Astrocyte (in vitro differentiated cells and primary cell): ENCODE measurements around the gene ACAA2. TPM values are rescaled to one million over a fixed set of nuclear protein-coding genes. Genes with fewer than 3 reads are reported as not detected.

Experiments used
- DNase-seq: peaks from one replicate; pipeline ENCODE4 v3.0.0-alpha.2; 2010; ENCODE audit warnings: low read depth
- FAIRE-seq: peaks from 2 replicates; lab custom pipeline; 2011; peaks lifted over from hg19 to GRCh38; lab: Jason Lieb, UNC
- H2AFZ ChIP-seq: 2 replicates; pipeline ENCODE4 v1.6.0; 2012; ENCODE audit warnings: low read depth, low read length, inconsistent platforms
- H3K27ac ChIP-seq: 2 replicates; pipeline ENCODE4 v1.5.1; 2011; ENCODE audit warnings: low read depth, low read length, inconsistent platforms
- H3K27me3 ChIP-seq: 2 replicates; pipeline ENCODE4 v1.6.0; 2011; ENCODE audit warnings: low read length, inconsistent platforms; ENCODE audit not compliant: insufficient read depth
- H3K36me3 ChIP-seq: 2 replicates; pipeline ENCODE4 v1.5.1; 2011; ENCODE audit warnings: low read length, inconsistent platforms; ENCODE audit not compliant: insufficient read depth
- H3K4me1 ChIP-seq: 2 replicates; pipeline ENCODE4 v1.5.1; 2011; ENCODE audit warnings: low read length, inconsistent platforms; ENCODE audit not compliant: insufficient read depth
- H3K4me2 ChIP-seq: 2 replicates; pipeline ENCODE4 v1.6.0; 2012; ENCODE audit warnings: low read length, inconsistent platforms
- H3K4me3 ChIP-seq: 2 replicates; pipeline ENCODE4 v1.5.1; 2011; ENCODE audit warnings: low read depth, mild to moderate bottlenecking, low read length, inconsistent platforms; ENCODE audit not compliant: insufficient read depth
- H3K79me2 ChIP-seq: 2 replicates; pipeline ENCODE4 v1.6.0; 2012; ENCODE audit warnings: mild to moderate bottlenecking, low read length, inconsistent platforms; ENCODE audit not compliant: insufficient read depth
- H3K9ac ChIP-seq: 2 replicates; pipeline ENCODE4 v1.6.0; 2012; ENCODE audit warnings: mild to moderate bottlenecking, low read length, inconsistent platforms
- H3K9me3 ChIP-seq: 2 replicates; pipeline ENCODE4 v1.5.1; 2012; ENCODE audit warnings: low read depth, mild to moderate bottlenecking, low read length, inconsistent platforms; ENCODE audit not compliant: insufficient read depth
- H4K20me1 ChIP-seq: 2 replicates; pipeline ENCODE4 v1.6.0; 2012; ENCODE audit warnings: low read length, inconsistent platforms; ENCODE audit not compliant: insufficient read depth
- H3K27ac Mint-ChIP-seq: one replicate; pipeline ENCODE4 v1.8.0; 2021; ENCODE audit warnings: mild to moderate bottlenecking, mixed read lengths; ENCODE audit not compliant: unreplicated experiment
- H3K27me3 Mint-ChIP-seq: one replicate; pipeline ENCODE4 v1.8.0; 2021; ENCODE audit warnings: low read depth, mixed read lengths; ENCODE audit not compliant: unreplicated experiment
- H3K36me3 Mint-ChIP-seq: one replicate; pipeline ENCODE4 v1.8.0; 2021; ENCODE audit warnings: low read depth, mixed read lengths; ENCODE audit not compliant: unreplicated experiment
- H3K4me1 Mint-ChIP-seq: one replicate; pipeline ENCODE4 v1.8.0; 2021; ENCODE audit warnings: low read depth, mixed read lengths; ENCODE audit not compliant: unreplicated experiment
- H3K4me3 Mint-ChIP-seq: one replicate; pipeline ENCODE4 v1.8.0; 2021; ENCODE audit warnings: mild to moderate bottlenecking, moderate library complexity, mixed read lengths; ENCODE audit not compliant: unreplicated experiment
- H3K9me3 Mint-ChIP-seq: one replicate; pipeline ENCODE4 v1.8.0; 2021; ENCODE audit warnings: mild to moderate bottlenecking, mixed read lengths; ENCODE audit not compliant: unreplicated experiment
- EZH2 ChIP-seq: IDR thresholded peaks from 2 replicates; pipeline ENCODE4 v1.6.1; 2012; ENCODE audit warnings: mild to moderate bottlenecking, low read length, inconsistent platforms; ENCODE audit not compliant: insufficient read depth
- total RNA-seq: library from RNA; stranded (reverse); gene quantifications from 2 replicates; pipeline ENCODE4 v1.2.1, GENCODE V29; 2021
- TF ChIP-seq, protein P1 (sequence below): IDR thresholded peaks from 2 replicates; pipeline ENCODE4 v1.5.1; 2011; ENCODE audit warnings: low read depth, mild to moderate bottlenecking, inconsistent platforms, low read length, moderate library complexity; ENCODE audit not compliant: insufficient read depth

ACAA2 gene
- total RNA-seq, 1 donor from 2014 or later, result 66.4 TPM

DNA sequence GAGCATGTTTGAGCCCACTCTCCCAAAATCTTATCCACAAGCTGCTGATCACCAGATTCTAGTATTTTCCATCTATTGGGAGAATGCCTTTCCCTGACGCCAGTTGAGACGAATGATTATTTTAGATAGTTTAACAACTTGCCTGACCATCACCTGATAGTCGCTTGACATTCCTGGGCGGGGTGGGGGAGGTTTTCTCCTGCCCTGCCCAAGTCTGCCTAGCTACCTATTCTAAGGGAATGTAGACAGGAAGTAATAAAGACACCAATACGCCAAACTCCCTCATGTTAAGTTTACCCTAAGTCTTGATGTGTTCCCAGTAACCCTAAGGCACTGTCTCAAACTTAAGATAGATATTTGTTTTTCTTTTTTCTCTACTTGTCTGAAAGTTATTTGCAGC lies 4.6 kb upstream of the ACAA2 start:
- Mint-ChIP-seq H3K9me3 (no peaks in the 10 kb centered on the region), H3K36me3 (peaks cover 13% of the 10 kb centered on the region), H3K4me3 (no peak overlapping the region), H3K4me1 (peaks cover 6% of the 10 kb centered on the region), H3K27ac (no peak overlapping the region), H3K27me3 (no peaks in the 10 kb centered on the region)
- DNase-seq (no peak), FAIRE-seq (no peak)
- Histone ChIP-seq H3K27ac (no peak overlapping the region), H3K79me2 (peaks cover 14% of the 10 kb centered on the region), H3K9me3 (no peaks in the 10 kb centered on the region), H3K4me2 (no peak overlapping the region), H4K20me1 (no peaks in the 10 kb centered on the region), H3K36me3 (no peaks in the 10 kb centered on the region), H3K4me3 (no peak overlapping the region), H3K9ac (no peak overlapping the region), H2AFZ (no peak overlapping the region), H3K27me3 (no peaks in the 10 kb centered on the region), H3K4me1 (peaks cover 4% of the 10 kb centered on the region)
- TF ChIP-seq, protein P1, sequence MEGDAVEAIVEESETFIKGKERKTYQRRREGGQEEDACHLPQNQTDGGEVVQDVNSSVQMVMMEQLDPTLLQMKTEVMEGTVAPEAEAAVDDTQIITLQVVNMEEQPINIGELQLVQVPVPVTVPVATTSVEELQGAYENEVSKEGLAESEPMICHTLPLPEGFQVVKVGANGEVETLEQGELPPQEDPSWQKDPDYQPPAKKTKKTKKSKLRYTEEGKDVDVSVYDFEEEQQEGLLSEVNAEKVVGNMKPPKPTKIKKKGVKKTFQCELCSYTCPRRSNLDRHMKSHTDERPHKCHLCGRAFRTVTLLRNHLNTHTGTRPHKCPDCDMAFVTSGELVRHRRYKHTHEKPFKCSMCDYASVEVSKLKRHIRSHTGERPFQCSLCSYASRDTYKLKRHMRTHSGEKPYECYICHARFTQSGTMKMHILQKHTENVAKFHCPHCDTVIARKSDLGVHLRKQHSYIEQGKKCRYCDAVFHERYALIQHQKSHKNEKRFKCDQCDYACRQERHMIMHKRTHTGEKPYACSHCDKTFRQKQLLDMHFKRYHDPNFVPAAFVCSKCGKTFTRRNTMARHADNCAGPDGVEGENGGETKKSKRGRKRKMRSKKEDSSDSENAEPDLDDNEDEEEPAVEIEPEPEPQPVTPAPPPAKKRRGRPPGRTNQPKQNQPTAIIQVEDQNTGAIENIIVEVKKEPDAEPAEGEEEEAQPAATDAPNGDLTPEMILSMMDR, result no peak
- TF ChIP-seq EZH2, result no peak

DNA sequence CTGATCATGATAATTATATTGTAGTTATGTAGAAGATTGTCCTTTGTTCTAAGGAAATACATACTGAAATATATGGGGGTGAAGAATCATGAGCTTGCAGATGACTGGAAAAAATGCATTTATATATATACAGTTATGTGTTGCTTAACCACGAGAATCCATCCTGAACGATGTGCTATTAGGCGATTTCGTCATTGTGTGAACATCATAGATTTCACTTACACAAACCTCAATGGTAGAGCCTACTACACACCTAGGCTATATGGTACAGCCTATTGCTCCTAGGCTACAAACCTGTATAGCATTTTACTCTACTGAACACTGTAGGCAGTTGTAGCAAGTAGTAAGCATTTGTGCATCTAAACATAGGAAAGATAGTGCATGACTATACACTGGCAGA lies 2.6 kb upstream of the ACAA2 start:
- no peak overlapping the region for H3K4me3 ChIP-seq
- H3K4me1 ChIP-seq, result peaks cover 14% of the 10 kb centered on the region
- no peak overlapping the region for H3K9ac ChIP-seq
- no peak overlapping the region for H3K27ac ChIP-seq
- H3K4me3 Mint-ChIP-seq, result no peak overlapping the region
- peaks cover 31% of the 10 kb centered on the region for H3K79me2 ChIP-seq
- peaks cover 9% of the 10 kb centered on the region for H3K36me3 Mint-ChIP-seq
- no peaks in the 10 kb centered on the region for H4K20me1 ChIP-seq
- no peak for DNase-seq
- no peaks in the 10 kb centered on the region for H3K36me3 ChIP-seq
- no peak overlapping the region for H3K4me2 ChIP-seq
- no peaks in the 10 kb centered on the region for H3K9me3 Mint-ChIP-seq
- no peaks in the 10 kb centered on the region for H3K27me3 ChIP-seq
- peaks cover 19% of the 10 kb centered on the region for H3K4me1 Mint-ChIP-seq
- no peaks in the 10 kb centered on the region for H3K9me3 ChIP-seq
- no peak overlapping the region for H2AFZ ChIP-seq
- FAIRE-seq, result no peak
- TF ChIP-seq EZH2, result no peak
- TF ChIP-seq, protein P1, result no peak
- no peaks in the 10 kb centered on the region for H3K27me3 Mint-ChIP-seq
- no peak overlapping the region for H3K27ac Mint-ChIP-seq

DNA sequence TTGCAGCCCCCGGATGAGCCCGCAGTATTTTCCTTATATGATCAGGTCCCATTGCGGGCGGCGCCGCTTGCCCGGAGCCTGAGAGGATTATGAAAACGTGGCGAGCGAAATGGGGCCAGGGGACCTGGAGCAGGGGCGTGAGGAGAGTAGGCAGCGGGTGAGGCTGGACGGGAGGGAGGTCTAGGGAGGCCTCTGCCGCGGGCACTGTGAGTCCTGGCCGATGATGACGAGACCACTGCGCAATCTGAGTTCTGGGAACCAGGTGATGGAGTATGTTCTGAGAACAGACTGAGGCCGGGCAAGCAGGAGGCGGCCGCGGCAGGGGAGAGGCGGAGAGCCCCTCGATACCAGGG lies 790 bp upstream of the ACAA2 start:
- DNase-seq (peak; percentile 62), FAIRE-seq (no peak)
- H2AFZ ChIP-seq, result peak overlapping the region; percentile 91
- no peak for TF ChIP-seq EZH2
- TF ChIP-seq, protein P1, result no peak
- peaks cover 19% of the 10 kb centered on the region for H3K36me3 Mint-ChIP-seq
- peak overlapping the region; percentile 91 for H3K27ac Mint-ChIP-seq
- H3K36me3 ChIP-seq, result no peaks in the 10 kb centered on the region
- peaks cover 12% of the 10 kb centered on the region for H3K9me3 Mint-ChIP-seq
- peak overlapping the region; percentile 79 for H3K4me3 ChIP-seq
- peak overlapping the region; percentile 94 for H3K9ac ChIP-seq
- peaks cover 43% of the 10 kb centered on the region for H3K79me2 ChIP-seq
- no peaks in the 10 kb centered on the region for H3K27me3 Mint-ChIP-seq
- peaks cover 13% of the 10 kb centered on the region for H3K4me1 Mint-ChIP-seq
- no peaks in the 10 kb centered on the region for H3K27me3 ChIP-seq
- peak overlapping the region; percentile 81 for H3K27ac ChIP-seq
- peak overlapping the region; percentile 93 for H3K4me2 ChIP-seq
- H4K20me1 ChIP-seq, result no peaks in the 10 kb centered on the region
- no peaks in the 10 kb centered on the region for H3K9me3 ChIP-seq
- H3K4me3 Mint-ChIP-seq, result peak overlapping the region; percentile 99
- peaks cover 14% of the 10 kb centered on the region for H3K4me1 ChIP-seq
